BJ (cell line): ENCODE data around the gene ENG. TPM values are rescaled to one million over a fixed set of nuclear protein-coding genes. Genes with fewer than 3 reads are reported as not detected.

Experiments
- CTCF ChIA-PET: fragments of 350-600 bp; formaldehyde crosslinking; extraction: SDS; loops from one replicate; lab custom pipeline; 2021; ENCODE audit warnings: antibody characterized with exemption, inconsistent platforms; lab: Yijun Ruan, JAX
- POLR2A ChIA-PET: fragments of 300-600 bp; sonication (Branson Sonifier 250); formaldehyde crosslinking; extraction: SDS; loops from one replicate; lab custom pipeline; 2021; ENCODE audit warnings: antibody characterized with exemption; lab: Charles Lee
- DNase-seq: peaks from one replicate; pipeline ENCODE4 v3.0.0-alpha.2; 2011; ENCODE audit warnings: low read depth
- H3K27me3 ChIP-seq: 2 replicates; pipeline ENCODE4 v1.6.0; 2011; ENCODE audit warnings: low read length; ENCODE audit not compliant: control insufficient read depth, insufficient read depth
- H3K36me3 ChIP-seq: 2 replicates; pipeline ENCODE4 v1.5.1; 2011; ENCODE audit warnings: low read length; ENCODE audit not compliant: control insufficient read depth, insufficient read depth
- H3K4me3 ChIP-seq: 2 replicates; pipeline ENCODE4 v1.5.1; 2011; ENCODE audit warnings: low read depth, mild to moderate bottlenecking, control low read depth, low read length
- polyA plus RNA-seq: library from polyadenylated mRNA; depleted of rRNA; stranded (reverse); fragments of >200 nt; gene quantifications from 2 replicates; pipeline ENCODE4 v1.2.3, GENCODE V29; 2011
- TF ChIP-seq, protein P1 (sequence below): IDR thresholded peaks from 2 replicates; pipeline ENCODE4 v1.5.1; 2011; ENCODE audit warnings: low read depth, mild to moderate bottlenecking, control low read depth, inconsistent platforms, low read length, moderate library complexity; ENCODE audit not compliant: insufficient read depth

ENG gene
- polyA plus RNA-seq, 1 experiment: 44.6 TPM

DNA sequence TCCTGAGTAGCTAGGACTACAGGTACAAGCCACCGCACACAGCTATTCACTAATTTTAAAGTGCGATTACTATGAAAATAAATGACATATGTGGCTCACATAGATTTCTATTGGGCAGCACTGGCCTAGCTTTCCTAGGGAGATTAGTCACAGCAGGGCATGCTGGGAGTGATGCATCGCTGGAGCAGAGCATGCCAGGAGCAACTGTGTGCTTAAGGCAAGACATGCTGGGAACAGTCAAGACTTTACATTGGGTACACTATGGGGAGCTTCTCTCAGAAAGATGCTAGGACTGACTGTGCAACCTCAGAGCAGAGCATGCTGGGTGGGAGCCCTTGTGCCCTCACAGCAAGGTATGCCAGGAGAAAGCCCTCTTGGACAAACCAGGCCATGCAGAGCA lies 35.6 kb upstream of the ENG start:
- H3K27me3 ChIP-seq: no peaks in the 10 kb centered on the region
- TF ChIP-seq, protein P1, sequence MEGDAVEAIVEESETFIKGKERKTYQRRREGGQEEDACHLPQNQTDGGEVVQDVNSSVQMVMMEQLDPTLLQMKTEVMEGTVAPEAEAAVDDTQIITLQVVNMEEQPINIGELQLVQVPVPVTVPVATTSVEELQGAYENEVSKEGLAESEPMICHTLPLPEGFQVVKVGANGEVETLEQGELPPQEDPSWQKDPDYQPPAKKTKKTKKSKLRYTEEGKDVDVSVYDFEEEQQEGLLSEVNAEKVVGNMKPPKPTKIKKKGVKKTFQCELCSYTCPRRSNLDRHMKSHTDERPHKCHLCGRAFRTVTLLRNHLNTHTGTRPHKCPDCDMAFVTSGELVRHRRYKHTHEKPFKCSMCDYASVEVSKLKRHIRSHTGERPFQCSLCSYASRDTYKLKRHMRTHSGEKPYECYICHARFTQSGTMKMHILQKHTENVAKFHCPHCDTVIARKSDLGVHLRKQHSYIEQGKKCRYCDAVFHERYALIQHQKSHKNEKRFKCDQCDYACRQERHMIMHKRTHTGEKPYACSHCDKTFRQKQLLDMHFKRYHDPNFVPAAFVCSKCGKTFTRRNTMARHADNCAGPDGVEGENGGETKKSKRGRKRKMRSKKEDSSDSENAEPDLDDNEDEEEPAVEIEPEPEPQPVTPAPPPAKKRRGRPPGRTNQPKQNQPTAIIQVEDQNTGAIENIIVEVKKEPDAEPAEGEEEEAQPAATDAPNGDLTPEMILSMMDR: no peak
- ChIA-PET POLR2A (no interaction called here), CTCF (no interaction called here)
- no peak overlapping the region for H3K4me3 ChIP-seq
- peaks cover 55% of the 10 kb centered on the region for H3K36me3 ChIP-seq
- no peak for DNase-seq

DNA sequence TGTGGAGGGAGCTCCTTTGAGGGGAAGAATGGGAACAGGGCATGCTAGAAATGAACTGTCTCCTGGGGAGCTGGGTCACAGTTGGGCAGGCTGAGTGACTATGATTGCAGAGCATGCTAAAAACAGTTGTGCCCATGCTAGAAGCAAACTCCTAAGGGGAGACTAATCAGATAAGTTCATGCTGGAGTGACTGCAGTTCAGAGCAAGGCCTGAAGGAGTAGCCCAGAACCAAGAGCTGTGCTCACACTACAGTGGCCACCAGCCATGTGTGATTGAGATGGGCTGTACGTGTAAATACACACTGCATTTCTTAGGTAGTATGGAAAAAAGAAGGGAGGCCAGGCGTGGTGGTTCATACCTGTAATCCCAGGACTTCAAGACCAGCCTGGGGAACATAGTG lies 33.3 kb upstream of the ENG start:
- DNase-seq: no peak
- POLR2A ChIA-PET: no interaction called here
- CTCF ChIA-PET: interaction anchor here (1.0 to 1.3 kb wide), 2 partner anchors 9 to 34 kb away, joined by 3 to 4 read pairs; no protein-coding TSS in a partner anchor
- Histone ChIP-seq H3K27me3 (no peaks in the 10 kb centered on the region), H3K36me3 (peaks cover 41% of the 10 kb centered on the region), H3K4me3 (no peak overlapping the region)
- TF ChIP-seq, protein P1: 0 out of 2 replicates have a peak, but pooled peaks have one; percentile 2

DNA sequence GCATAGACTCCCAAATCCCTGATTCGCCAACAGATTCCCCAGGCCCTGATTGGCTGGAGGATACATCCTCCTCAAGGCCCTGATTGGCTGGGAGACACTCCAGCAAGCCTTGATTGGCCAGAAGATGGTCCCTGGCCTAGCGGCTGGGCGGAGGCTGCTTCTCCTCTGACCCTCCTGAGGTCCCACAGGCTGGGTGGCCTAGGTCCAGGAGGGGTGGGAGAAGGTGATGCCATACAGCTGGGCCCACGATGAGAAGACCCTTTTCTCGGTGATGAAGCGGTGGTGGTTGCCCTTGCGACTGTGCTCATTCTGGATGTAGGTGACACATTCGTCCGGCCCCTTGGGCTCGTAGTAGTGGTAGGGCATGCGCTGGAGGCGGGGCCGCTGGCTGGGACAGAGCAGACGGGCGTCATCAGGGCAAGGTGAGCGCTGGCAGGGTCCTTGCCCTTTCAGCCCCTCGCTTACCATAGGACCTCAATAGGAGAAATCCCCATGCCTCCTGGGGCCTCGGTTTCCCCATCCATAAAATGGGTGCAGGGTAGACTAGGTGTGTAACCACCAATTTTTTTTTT lies 32.0 kb upstream of the ENG start:
- Histone ChIP-seq H3K27me3 (no peaks in the 10 kb centered on the region), H3K36me3 (peaks cover 37% of the 10 kb centered on the region), H3K4me3 (no peak overlapping the region)
- TF ChIP-seq, protein P1: no peak
- CTCF ChIA-PET: no interaction called here
- DNase-seq: no peak
- POLR2A ChIA-PET: no interaction called here

DNA sequence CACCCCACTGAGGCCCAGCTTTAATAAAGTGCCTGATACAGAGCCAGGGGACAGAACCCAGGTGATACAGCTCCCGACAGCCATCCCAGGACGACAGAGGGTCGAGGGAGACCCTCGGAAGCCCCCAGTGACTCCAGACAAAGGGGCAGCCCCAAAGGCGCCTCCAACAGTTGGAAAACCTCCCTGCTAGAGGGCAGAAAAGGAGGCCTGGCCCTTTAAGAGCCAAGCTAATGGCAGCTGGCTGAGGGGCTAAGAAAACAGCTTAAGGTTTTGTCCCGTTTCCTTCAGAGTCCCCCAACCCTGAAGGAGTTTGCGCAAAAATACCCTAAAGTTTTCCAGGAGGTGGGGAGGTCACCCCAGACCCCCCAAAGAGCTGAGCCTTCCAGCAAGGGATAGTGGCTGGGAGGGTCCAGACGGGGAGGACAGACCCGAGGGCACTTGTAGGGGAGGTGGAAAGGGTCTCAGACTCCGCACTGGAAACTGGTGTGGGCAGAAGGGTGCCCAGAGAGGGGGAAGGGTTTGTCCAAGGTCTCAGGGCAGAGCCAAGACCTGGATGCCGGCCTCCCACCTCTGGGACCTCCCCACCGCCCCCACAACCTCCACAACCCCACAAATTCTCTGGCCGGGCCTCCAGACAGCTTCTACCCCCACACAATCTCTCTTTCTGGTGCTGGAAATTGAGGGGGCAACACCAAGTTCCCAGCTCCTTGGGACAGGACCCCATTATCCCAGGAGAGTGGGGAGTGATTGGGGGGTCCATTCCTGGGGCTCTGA lies 31.2 kb upstream of the ENG start:
- no peak for DNase-seq
- POLR2A ChIA-PET: no interaction called here
- no peak overlapping the region for H3K4me3 ChIP-seq
- peaks cover 33% of the 10 kb centered on the region for H3K36me3 ChIP-seq
- CTCF ChIA-PET: no interaction called here
- H3K27me3 ChIP-seq: no peaks in the 10 kb centered on the region
- TF ChIP-seq, protein P1: no peak

DNA sequence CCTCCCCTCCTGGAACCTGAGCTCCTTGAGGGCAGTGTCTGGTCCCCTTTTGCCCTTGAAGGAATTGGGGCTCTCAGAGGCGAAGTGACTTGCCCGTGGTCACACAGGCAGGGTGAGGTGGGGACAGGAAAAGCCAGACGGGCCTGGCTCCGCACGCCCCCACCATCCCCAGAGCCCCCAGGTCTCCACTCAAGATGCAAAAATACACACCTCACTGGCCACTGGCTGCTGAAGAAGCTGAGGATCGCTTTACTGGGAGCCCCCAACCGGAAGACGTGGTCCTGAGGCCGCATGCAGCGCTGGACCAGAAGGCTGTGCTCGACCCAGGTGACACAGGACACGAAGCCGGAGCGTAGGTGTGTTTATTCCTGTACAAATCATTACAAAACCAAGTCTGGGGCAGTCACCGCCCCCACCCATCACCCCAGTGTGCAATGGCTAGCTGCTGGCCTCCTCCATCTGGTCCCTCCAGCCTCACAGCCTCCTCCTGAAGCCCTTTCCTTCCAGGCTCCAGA lies 30.6 kb upstream of the ENG start:
- TF ChIP-seq, protein P1: no peak
- Histone ChIP-seq H3K36me3 (peaks cover 26% of the 10 kb centered on the region), H3K27me3 (no peaks in the 10 kb centered on the region), H3K4me3 (no peak overlapping the region)
- ChIA-PET CTCF (no interaction called here), POLR2A (no interaction called here)
- no peak for DNase-seq
